NCI-H2171 (cell line): ENCODE data around the gene ST6GAL1.

Experiments used
- DNase-seq: peaks from one replicate; lab custom pipeline; 2025; lab: John Stamatoyannopoulos, UW

The ST6GAL1 gene

GRCh38 chr3:187077537-187077936, 147.2 kb downstream of the ST6GAL1 start:
- DNase-seq, result no peak

- DNase-seq, result no peak
Measured at GRCh38 chr3:187079090-187080022, 149.0 kb downstream of the ST6GAL1 start.

DNA sequence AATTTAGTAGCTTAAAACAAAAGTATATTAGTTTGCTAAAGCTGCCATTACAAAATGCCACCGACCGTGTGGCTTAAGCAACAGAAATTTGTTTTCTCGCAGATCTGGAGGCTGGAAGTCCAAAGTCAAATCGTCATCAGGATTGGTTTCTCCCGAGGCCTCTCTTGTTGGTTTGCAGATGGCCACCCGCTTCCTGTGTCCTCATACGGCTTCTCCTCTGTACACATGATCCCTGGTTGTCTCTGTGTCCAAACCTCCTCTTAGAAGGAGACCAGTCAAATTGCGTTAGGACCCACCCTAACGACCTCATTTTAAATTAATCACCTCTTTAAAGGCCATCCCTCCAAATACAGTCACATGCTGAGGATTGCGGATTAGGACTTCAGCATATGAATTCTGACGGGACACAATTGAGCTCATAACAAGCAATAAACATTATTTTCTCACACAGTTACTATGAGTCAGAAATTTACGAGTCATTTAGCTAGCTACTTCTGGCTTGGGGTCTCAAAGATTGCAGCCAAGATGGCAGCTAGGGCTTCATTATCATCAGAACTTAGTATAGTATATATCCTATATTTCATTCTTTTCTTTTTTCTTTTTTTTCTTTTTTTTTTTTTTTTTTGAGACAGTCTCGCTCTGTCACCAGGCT, 150.6 kb downstream of the ST6GAL1 start:
- no peak for DNase-seq

DNA sequence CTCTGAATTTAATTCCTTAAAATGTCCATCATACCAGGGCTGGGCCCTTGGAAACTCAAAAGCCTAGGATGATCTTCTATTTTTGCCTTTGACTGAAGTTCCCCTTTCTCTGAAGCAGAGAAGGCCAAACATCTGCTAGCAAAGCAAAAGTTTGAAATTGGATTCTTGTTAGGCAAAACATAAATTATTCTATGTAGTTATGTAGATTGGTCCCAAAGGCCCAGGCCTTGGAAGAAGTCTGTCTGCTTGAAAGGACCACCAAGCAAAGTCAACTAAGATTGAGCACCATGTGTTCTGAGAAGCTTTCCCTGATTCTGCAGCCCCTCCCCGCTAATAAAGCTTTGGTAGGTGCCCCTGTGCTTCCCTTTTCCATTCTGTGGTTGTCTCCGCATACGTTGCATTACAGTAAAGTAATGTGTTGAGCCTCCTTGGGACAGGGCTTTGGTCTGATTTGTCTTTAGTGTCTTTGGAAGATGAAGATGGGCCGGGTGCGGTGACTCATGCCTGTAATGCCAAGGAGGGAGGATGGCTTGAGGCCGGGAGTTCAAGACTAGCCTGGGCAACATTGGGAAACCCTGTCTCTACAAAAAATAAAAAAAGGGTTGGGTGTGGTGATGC, 152.5 kb downstream of the ST6GAL1 start:
- DNase-seq, result no peak

- DNase-seq, result no peak
Measured at GRCh38 chr3:187084126-187084525, 153.8 kb downstream of the ST6GAL1 start.

DNA sequence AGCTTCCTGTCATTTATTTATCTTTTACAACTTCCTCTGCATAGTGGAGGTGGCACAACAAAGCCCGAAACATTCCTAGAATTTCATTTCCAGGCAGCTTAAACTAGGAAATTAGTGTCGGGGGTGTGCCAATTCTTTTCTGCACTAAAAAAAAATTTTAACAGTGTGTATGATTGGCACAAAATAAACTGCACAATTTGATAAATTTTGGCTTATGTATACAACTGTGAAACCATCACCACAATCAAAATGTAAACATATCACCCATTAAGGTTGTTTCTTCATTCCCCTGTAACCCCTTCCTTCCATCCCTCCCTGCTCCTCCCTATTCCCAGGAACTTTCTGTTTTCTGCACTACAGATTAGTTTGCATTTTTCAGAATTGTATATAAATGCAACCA, 154.3 kb downstream of the ST6GAL1 start:
- no peak for DNase-seq

DNA sequence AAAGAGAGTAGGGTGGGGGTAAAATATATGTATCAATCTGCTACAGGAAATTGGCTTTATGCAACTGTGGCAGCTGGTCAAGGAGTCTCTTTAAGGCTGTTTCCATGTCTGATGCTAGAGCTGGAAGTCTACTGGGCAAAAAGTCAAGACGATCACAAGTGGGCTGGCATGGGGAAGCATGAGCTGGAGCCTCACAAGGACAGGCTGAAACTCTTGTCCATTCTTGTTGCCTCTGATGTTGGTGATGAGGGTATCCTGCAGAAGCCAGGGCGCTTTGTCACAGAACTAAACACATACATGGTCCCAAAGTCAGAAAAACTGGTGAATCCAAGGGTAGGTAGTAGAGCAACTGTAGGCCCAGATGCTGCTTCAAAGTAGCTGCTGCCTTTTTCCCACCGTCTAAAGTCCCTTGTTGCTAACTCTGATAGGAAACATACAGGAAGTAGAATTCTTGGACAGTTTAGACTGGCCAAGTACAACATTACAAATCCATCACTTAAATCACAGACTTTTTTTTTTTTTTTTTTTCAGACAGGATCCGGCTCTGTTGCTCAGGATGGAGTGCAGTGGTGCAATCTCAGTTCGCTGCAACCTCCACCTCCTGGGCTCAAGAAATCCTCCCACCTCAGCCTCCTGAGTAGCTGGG, 154.8 kb downstream of the ST6GAL1 start:
- DNase-seq, result no peak

DNA sequence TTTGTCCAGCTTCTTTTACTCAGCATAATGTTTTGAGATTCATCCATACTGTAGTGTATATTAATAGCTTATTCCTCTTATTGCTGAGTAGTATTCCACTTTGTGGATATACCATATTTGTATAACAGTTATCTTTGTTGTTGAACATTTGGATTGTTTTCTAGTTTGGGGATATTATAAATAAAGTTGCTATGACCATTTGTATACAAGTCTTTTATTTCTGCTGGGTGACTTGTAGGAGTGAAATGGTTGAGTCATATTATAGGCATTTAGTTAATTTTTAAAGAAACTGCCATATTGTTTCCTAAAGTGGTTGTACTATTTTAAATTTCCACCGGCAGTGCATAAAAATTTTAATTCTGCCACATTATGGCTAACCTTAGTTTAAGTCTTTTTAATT, 155.6 kb downstream of the ST6GAL1 start:
- no peak for DNase-seq

GRCh38 chr3:187086831-187087230, 156.5 kb downstream of the ST6GAL1 start:
- DNase-seq, result no peak

DNA sequence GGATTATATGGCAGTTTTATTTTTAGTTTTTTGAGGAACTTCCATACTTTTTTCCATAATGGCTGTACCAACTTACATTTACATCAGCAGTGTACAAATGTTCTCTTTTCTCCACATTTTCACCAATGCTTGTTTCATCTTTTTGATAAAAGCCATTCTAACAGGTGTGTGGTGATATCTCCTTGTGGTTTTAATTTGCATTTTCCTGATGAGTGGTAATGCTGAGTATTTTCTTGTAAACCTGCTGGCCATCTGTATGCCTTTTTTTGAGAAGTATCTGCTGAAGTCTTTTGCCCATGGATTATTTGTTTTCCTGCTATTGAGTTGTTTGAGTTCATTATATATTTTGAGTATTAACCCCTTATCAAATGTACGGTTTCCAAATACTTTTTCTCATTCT, 158.4 kb downstream of the ST6GAL1 start:
- no peak for DNase-seq

- no peak for DNase-seq
Measured at GRCh38 chr3:187093320-187093719, 163.0 kb downstream of the ST6GAL1 start.

DNA sequence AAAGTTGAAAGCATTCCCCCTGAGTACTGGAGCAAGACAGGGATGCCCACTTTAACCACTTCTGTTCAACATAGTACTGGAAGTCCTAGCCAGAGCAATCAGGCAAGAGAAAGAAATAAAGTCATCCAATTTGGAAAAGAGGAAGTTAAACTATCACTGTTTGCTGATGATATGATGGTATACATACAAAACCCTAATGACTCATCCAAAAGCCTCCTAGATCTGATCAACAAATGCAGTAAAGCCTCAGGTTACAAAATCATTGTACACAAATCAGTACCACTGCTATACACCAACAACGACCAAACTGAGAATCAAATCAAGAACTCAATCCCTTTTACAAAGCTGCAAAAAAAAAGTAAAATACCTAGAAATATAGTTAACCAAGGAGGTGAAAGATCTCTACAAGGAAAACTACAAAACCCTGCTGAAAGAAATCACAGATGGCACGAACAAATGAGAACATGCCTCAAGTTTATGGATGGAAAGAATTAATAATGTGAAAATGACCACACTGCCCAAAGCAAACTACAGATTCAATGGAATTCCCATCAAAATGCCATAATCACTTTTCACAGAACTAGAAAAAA, 168.7 kb downstream of the ST6GAL1 start:
- no peak for DNase-seq

DNA sequence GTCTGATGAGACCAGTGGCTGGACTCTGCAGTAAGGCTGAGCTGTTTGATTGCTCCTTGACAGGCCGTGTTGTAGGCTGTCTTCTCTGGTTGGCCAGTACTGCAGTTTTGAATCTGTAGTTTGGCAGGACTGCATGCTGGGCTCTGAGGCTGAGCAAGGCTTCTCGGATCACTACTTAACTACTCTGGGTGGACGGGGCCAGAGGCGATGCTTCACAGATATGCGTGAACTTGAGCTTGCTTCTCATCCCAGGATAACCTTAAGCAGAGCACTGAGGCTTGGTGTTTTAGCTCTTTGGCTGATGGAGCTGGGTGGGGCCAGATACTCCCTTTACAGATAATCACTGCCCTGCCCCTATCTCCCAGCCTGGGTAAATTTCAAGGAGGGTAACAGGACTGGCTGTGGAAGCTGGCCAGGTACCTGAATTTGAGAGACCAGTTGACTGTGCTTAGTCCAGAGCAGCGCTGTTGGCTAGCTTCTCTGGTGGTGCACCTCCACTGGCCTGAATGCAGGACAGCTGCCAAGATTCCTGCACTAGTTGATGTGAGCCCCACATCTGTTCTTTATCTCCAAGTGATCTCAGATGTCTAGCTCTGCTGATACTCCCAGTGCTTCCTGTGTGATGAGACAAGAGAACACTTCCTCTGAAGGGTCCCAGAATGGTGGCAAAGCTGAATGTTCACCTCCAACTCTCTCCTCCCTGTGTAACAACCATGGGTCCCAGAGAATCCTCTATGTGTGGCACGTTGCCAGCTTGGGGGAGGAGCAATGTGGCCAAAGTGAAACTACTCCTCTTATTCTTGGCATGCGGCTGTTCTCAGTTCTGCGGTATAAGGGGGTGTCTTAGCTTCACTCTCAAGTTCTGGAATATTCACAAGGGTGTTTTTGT, 171.1 kb downstream of the ST6GAL1 start:
- DNase-seq, result no peak

- no peak for DNase-seq
Measured at GRCh38 chr3:187102073-187102634, 171.8 kb downstream of the ST6GAL1 start.

DNA sequence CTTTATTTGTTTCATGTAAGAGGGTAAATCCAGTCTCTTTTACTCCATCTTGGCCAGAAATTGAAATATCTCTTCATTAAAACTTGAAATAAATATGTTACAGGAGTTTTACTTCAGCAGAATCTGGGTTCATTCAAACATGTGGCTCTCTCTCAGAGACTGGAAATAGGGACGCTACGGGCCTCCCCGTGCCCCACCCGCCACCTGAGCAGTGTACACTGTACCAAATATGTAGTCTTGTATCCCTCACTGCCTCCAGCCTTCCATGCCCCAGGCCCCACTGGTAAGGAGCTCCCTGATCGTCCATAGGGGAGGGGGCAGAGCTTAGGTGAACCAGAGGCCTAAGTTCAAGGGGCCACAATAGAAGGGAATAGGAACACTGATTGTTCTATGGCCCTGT, 172.9 kb downstream of the ST6GAL1 start:
- no peak for DNase-seq

GRCh38 chr3:187104342-187104741, 174.0 kb downstream of the ST6GAL1 start:
- no peak for DNase-seq

DNA sequence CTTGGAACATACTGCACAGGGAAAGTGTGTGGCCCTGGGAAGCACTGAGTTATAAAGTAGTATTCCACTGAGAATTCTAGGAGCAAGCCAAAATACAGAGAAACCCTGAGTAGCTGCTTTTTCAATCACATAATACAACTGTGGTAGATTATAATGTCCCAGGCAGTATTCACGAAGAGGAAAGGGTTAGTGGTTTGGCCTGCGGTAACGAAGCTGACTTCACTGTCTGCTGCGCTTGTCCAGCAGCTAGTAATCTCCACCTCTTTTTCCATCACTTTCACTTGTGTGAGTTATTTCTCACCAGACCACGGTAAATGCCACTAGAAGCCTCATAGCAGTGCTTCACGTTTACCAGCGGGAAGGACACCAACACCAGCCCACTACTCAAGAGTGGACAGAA, 174.6 kb downstream of the ST6GAL1 start:
- no peak for DNase-seq

GRCh38 chr3:187105700-187106099, 175.4 kb downstream of the ST6GAL1 start:
- no peak for DNase-seq

- no peak for DNase-seq
Measured at GRCh38 chr3:187107989-187108388, 177.7 kb downstream of the ST6GAL1 start.

GRCh38 chr3:187110156-187110555, 179.8 kb downstream of the ST6GAL1 start:
- no peak for DNase-seq
